Pulmonary artery endothelial cell (primary cell): ENCODE data around the gene ZSCAN10. TPM values are rescaled to one million over a fixed set of nuclear protein-coding genes. Genes with fewer than 3 reads are reported as not detected.
"Not testable (repeated sequence)": the region's sequence is repeated elsewhere in the genome, so short reads cannot be mapped to it uniquely, and the experiment has no call there.

Experiments
- DNase-seq: peaks from one replicate; pipeline ENCODE4 v3.0.0-alpha.2; 2011; ENCODE audit warnings: low read depth, low spot score
- total RNA-seq: library from RNA; depleted of rRNA; stranded (reverse); fragments of >200 nt; gene quantifications from 2 replicates; pipeline ENCODE4 v1.2.3, GENCODE V29; 2014

Gene ZSCAN10
- not detected in 2 replicates for total RNA-seq

DNA sequence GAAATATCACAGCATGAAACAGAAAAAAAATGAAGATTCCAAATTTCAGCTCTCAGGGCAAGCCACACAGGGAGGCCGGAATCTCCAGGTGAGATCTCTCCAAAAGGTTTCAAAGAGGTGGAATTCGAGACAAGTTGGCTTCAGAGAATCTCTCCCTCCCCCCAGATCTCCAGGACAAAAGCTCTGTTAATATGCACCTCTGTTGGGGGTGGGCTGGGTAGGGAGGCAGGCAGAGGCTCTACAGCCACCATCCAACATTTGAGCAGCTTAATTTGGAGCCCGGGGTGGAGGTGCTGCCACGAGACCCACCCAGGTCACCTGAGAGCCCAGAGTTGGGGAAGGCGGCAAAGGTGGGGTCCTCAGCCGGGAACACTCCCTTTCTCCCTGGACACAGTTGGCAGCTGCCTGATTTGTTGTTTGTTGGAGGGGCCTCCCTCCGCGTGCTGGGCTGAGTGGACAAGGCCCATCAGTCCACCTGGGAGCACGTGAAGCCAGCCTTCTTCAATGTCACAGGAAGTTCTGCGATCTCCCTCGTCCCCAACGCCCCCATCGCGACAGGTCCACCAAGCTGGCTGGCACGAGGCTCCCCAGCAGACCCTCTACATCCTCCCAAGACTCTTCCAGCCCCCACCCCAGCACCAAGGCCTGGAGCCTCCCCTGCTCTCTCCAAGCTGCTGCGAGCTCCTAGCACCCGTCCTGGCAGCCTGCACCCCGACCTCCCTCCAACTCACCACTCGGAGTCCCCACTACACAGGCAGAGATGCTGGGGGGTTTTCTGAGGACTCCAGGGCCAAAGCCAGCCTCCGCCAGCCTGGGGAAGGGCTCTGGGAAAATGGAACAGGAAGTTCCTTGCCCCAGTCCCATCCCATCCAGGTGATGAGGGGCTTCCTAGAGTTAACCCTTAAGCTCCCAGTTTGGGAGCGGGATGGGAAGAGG lies at the start of gene ZSCAN10:
Gene ZSCAN10, minus strand, starts transcription at position 836 of the 936 bp plus-strand sequence. CDS start 6,357 bp downstream, outside the sequence.
- DNase-seq, result no peak

DNA sequence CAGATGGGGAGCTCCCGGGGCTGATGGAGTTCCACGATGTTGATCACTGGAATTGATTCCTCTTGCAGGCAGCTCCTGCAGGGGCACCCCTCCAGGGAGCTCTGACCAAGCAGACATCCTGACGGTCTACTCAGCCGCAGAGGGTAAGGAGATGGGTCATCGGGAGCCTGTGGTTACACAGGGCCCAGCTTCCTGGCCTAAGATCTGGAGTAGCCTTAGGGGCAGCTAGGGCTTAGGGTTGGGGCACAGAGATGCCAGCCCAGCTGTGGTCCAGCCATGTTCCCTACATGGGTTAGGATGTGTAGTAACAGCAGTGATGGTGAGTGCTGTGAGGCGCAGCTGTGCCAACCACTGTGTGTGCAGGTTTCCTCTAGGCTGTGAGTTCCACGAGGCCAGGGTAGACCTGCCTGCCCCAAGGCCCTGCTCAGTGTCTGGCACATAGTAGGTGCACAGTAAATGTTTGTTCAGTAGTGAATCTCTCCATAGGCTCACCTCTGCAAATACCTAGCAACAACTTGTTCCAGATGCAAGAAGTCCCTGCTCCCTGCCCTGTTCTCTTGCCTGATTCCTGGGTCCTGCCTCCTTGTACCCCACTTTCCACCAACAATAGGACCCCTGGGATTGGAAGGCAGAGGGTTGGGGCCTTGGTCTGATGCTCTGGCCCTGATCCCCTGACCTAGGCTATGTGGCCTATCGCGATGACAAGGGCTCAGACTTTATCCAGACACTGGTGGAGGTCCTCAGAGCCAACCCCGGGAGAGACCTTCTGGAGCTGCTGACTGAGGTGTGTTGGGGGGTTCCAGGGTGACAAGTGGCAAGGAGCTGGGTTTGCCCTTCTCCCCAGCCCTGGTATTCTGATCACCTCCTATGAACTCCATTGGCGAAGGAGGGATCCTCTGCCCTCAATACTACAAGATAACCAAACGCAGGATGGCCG lies 49.4 kb upstream of the ZSCAN10 start:
- no peak for DNase-seq

DNA sequence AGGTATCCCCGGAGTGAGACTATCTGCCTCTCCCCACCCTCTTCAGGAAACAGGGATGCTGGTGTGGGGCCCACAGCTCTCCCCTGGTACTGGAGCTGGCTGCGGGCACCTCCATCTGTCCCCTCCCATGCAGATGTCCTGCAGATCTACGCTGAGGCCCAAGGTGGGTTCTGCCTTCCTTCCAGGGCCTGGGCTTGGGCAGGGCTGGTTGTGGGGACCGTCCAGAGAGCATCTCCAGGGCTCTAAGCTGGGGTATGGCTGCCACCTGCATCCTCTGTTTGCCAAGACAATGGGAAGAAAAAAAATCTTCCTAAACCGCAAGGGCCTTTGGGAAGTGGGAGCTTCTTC lies 48.6 kb upstream of the ZSCAN10 start:
- no peak for DNase-seq

DNA sequence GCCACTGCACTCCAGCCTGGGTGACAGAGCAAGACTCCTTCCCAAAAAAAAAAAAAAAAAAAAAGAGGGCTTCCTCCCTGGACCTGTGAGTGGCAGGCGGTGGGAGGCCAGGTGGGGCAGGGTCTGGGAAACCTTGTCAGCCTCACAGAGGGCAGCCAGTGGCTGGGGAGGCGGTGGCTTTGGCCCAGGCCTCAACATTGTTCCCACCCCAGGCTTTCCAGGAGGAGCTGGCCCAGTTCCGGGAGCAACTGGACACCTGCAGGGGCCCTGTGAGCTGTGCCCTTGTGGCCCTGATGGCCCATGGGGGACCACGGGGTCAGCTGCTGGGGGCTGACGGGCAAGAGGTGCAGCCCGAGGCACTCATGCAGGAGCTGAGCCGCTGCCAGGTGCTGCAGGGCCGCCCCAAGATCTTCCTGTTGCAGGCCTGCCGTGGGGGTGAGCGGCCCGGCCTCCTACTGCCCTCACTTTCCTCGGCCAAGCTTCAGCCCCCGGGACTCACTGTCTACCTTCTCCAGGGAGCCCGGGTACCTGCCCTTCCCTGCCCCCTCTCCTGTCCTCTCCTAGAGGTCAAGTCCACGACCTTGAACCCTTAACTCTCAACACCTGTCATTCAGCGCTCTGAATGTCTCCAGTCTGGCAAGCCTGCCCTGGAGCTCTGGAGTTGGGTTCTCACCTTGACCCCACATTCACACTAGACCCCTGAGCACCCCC lies 48.1 kb upstream of the ZSCAN10 start:
- no peak for DNase-seq

- no peak for DNase-seq
Observed at GRCh38 chr16:3145660-3146059, 46.6 kb upstream of the ZSCAN10 start.

DNA sequence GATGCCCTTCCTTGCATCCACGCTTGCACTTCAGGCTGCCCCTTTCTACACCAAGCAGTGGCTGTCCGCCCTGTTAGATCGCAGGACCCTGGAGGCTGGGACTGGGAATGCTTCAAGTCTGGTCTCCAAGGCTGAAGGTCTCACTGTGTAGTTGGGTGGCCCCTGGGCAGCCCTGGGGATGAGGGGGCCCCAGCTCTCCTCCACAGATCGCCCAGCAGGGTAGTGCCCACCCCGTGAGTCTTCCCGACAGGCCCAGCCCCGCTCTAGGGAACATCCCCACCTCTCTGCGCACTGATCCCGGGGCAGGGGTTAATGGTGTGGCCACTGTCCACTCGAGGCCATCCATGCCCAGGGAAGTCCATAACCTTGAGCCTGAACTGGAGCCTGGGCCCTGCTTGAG lies 46.1 kb upstream of the ZSCAN10 start:
- DNase-seq, result no peak

GRCh38 chr16:3144321-3144983 lies 45.4 kb upstream of the ZSCAN10 start:
- DNase-seq, result no peak

DNA sequence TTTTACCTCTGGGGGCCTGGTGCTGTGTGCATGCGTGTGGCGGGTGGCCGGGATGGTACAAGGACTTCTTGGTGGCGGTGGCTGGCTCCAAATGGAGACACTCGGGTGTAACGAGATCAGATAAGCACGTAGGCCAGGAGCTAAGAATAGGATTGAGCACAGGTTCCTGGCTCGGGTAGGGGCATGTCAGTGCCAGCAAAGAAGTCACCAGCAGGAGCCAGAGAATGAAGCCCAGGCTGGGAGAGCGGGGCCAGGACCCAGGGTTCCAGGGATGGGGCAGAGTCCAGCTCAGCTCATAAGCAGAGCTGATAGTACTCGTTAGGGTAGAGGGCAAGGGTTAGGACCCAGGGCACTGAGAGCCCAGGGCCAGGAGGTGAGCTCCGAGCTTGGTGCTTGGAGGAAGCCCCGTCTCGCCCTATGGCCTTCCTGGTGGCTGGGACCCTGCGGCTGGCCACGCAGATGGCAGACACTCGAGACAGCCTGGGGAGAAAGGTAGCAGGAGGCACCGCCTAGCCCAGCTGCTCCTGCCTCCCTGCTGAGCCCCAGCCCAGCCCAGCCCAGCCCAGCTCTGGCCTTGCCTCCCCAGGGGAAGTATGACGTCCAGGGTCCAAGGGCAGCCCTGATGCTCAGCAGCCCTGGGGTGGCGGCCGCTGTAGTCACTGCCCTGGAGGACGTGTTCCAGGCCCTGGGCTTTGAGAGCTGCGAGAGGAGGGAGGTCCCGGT lies 44.7 kb upstream of the ZSCAN10 start:
- DNase-seq, result no peak

DNA sequence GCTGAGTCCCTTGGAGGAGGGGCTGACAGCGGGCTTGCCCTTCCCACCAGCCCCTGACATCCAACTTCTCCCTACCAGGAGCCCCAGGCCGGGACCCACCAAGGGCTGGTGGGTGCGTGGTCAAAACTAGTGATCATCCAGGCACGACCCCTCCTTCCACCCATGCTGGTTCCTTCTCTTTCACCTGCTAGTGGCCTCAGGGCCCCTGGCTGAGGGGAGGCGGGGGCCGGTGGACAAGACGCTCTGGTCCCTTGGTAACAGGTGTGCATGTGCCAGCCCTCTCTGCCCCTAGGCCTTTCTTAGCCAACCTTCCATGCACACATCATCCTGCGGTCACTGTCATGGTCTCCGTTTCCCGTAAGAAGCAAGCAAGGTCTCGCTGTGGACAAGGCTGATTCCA lies 44.1 kb upstream of the ZSCAN10 start:
- no peak for DNase-seq

GRCh38 chr16:3142770-3143169 lies 43.7 kb upstream of the ZSCAN10 start:
- DNase-seq, result no peak

DNA sequence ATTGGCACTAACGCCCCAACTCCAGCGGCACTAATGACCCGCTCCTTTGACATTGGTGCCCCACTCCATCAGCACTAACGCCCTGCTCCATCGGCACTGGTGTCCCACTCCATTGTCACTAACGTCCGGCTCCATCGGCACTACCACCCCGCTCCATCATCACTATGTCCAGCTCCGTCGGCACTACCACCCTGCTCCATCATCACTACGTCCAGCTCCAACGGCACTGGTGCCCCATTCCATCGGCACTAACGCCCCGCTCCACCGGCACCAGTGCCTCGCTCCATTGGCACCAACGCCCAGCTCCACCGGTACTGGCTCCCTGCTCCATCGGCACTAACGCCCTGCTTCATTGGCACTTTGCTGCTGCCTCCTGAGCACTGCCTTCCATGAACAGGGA lies 43.2 kb upstream of the ZSCAN10 start:
- no peak for DNase-seq

DNA sequence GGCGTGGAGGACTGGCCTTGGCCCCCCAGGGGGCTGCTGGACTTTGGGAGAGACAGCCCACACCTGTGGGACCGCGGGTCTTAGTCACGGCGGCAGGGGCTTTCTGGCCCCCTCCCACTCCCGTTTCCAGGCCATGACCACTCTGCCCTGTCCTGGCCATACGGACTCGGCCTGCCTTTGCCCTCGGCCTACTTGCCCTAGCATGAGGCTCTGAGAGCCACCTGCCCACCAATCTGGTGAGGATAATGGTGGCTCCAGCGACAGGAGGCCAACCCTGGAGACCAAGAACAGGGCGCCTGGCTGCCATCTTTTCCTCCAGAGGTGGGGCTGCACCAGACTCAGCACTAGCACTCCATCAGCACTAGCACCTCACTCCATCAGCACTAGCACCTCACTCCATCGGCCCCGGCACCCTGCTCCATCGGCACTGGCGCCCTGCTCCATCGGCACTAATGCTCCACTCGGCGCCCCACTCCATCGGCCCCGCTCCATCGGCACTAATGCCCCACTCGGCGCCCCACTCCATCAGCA lies 42.8 kb upstream of the ZSCAN10 start:
- no peak for DNase-seq

DNA sequence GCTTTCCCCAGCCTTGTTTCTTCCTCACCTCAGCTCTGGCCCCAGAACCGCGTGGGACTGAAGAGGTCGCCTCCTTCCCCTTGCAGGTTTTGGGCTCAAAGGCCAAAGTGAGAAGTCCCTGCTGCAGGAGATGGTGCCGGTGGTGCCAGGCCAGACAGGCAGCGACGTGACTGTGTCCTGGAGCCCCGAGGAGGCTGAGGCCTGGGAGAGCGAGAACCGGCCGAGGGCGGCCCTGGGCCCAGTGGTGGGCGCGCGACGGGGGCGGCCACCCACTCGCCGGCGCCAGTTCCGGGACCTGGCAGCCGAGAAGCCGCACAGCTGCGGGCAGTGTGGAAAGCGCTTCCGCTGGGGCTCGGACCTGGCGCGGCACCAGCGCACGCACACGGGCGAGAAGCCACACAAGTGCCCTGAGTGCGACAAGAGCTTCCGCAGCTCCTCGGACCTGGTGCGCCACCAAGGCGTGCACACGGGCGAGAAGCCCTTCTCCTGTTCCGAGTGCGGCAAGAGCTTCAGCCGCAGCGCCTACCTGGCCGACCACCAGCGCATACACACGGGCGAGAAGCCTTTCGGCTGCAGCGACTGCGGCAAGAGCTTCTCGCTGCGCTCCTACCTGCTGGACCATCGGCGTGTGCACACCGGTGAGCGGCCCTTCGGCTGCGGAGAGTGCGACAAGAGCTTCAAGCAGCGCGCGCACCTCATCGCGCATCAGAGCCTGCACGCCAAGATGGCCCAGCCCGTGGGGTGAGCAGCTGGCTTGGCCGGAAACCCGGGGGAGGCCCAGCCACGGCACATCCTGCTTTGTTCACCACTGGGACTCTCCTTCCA lies 41.7 kb upstream of the ZSCAN10 start:
- no peak for DNase-seq

DNA sequence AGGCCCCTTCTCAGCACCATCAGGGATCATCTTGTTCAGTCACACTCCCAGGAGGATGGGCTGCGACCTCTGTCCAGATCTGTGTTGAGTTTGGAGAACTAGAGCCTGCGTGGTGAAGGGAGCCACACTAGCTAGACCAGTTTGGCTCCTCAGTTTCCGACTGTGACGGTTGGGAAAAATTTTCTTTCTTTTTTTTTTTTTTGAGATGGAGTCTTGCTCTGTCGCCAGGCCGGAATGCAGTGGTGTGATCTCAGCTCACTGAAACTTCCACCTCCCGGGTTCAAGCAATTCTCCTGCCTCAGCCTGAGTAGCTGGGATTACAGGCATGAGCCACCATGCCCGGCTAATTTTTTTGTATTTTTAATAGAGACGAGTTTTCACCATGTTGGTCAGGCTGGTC lies 40.5 kb upstream of the ZSCAN10 start:
- not testable (repeated sequence) for DNase-seq

DNA sequence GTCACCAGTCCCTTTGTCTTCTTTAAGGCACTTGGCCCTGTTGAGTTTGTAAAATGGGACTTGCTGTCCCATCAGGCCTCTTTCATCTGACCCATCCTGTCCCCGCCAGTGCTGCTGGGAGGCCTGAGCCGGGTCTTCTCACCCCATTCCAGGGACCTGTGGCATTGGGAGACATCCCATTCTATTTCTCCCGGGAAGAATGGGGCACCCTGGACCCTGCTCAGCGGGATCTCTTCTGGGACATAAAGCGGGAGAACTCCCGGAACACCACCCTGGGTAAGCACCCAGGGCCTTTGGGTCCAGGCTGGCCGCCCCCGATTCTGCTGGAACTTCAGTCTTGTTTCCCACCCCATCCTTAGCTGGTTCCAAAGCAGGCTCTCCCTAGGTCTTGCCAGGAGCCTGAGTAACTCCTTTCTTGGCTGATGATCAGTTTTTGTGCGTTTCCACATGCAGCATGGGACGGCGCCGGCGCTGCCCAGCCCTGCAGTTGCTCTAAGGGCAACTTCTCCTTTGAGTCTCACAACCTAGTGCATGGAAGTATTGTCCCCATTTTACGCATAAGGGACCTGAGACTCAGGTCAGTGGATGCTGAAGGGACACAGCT lies 39.8 kb upstream of the ZSCAN10 start:
- no peak for DNase-seq

GRCh38 chr16:3138342-3138741 lies 39.2 kb upstream of the ZSCAN10 start:
- DNase-seq, result no peak

GRCh38 chr16:3137267-3137666 lies 38.2 kb upstream of the ZSCAN10 start:
- DNase-seq, result no peak

DNA sequence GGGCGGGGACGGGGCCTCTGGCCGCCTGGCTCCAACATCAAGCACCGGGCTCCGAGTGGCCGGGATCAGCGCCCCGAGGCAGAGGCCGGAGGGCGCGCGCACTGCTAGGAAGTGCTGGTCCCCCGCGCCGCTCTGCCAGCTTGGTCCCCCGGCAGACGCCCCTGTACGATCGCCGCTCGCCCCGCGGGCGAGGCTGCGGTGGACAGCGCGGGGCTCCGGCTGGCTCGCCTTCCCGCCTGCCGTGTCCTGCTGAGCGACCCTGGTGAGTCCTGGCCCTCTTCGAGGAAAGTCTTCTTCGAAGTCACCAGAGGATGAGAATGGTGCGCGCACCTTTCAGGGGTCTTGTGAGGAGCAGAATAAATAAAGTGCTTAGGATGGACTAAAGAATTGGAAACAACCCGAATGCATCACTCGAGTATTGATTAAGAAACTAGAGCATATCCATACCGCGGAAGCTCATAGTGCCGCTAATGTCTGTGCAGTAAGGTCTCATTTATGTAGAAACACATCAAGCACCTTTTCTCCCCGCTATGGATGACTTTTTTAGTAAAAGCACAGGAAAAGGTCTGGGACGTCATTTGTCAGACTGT lies 36.1 kb upstream of the ZSCAN10 start:
- DNase-seq, result no peak
